Prostate gland (tissue), 2 donors: ENCODE measurements around the gene BYSL. TPM values are rescaled to one million over a fixed set of nuclear protein-coding genes. Genes with fewer than 3 reads are reported as not detected.

Source experiments
- DNase-seq: peaks from one replicate; pipeline ENCODE4 v3.0.0-alpha.2; 2019; ENCODE audit warnings: low spot score
- H3K27ac ChIP-seq, 2 donors: fragments of 200-600 bp; sonication (generic); 2 replicates each; pipeline ENCODE4 v1.5.1; 2017 to 2019
- H3K27me3 ChIP-seq: fragments of 200-600 bp; sonication (generic); replicated peaks from 2 replicates; pipeline ENCODE4 v1.5.1; 2019; ENCODE audit not compliant: insufficient read depth
- H3K36me3 ChIP-seq, 2 donors: fragments of 200-600 bp; sonication (generic); 1 replicate in 1 of 2; 2 replicates in 1 of 2; pipeline versions ENCODE4 v1.5.1 to v1.8.1; 2017 to 2019
- H3K4me1 ChIP-seq: fragments of 200-600 bp; sonication (generic); replicated peaks from 2 replicates; pipeline ENCODE4 v1.5.1; 2019
- H3K4me3 ChIP-seq, 2 donors: fragments of 200-600 bp; sonication (generic); 2 replicates each; pipeline ENCODE4 v1.5.1; 2017 to 2019
- H3K9me3 ChIP-seq: fragments of 200-600 bp; sonication (generic); 2 replicates; pipeline ENCODE4 v1.5.1; 2017
- CTCF ChIP-seq, 4 experiments: fragments of 200-600 bp in 2 of 4; fragments of 450-650 bp in 2 of 4; sonication (generic) in 2 of 4; IDR thresholded peaks; 1 replicate in 3 of 4; 2 replicates in 1 of 4; pipeline ENCODE4 v1.5.1; 2016 to 2019; ENCODE audit warnings: antibody characterized with exemption in 4 of 4, mild to moderate bottlenecking in 2 of 4, moderate library complexity in 2 of 4
- POLR2A ChIP-seq: fragments of 450-650 bp; IDR thresholded peaks from one replicate; pipeline ENCODE4 v1.6.1; 2016; ENCODE audit warnings: antibody characterized with exemption, mild to moderate bottlenecking
- POLR2AphosphoS5 ChIP-seq: sonication (generic); formaldehyde crosslinking; IDR thresholded peaks from one replicate; pipeline ENCODE4 v1.6.1; 2017; ENCODE audit warnings: antibody characterized with exemption
- WGBS: methylation state at CpG from one replicate; pipeline ENCODE4 v1.1.5; 2018; 5-methylcytosine and 5-hydroxymethylcytosine counted together
- intact Hi-C: fragments of 100-400 bp; cut with DNase I; formaldehyde crosslinking; loops from one replicate; pipeline ENCODE4 v1.14.2; 2022
- total RNA-seq, 2 donors: library from RNA; depleted of rRNA; stranded (reverse); fragments of >200 nt; gene quantifications; one replicate each; pipeline ENCODE4 v1.1.0, GENCODE V29; 2016

BYSL gene
- total RNA-seq, 2 donors from 2014 or later: 9.5 to 12.6 TPM

- no peak for DNase-seq
- Histone ChIP-seq H3K9me3 (no peaks in the 10 kb centered on the region), H3K27me3 (no peaks in the 10 kb centered on the region), H3K4me1 (no peaks in the 10 kb centered on the region), H3K4me3 (no peak overlapping the region), H3K36me3 (no peaks in the 10 kb centered on the region), H3K27ac (no peak overlapping the region)
- intact Hi-C loops: no loop called here
- WGBS: 92% methylated on average over 6 of the region's 6 CpGs
- no peak for TF ChIP-seq POLR2AphosphoS5
- no peak for TF ChIP-seq POLR2A
- TF ChIP-seq CTCF (IDR thresholded peaks at IDR 0.05): no peak
Measured at GRCh38 chr6:41958022-41958856, 36.9 kb downstream of the BYSL start.

- WGBS: 88% methylated on average over 4 of the region's 4 CpGs
- no peak for DNase-seq
- TF ChIP-seq POLR2A (no peak), POLR2AphosphoS5 (no peak), CTCF (IDR thresholded peaks at IDR 0.05) (no peak)
Measured at GRCh38 chr6:41960028-41960427, 38.7 kb downstream of the BYSL start.

GRCh38 chr6:41963371-41963770 is 42.1 kb downstream of the BYSL start:
- 48% methylated on average over 1 of the region's 1 CpG for WGBS
- intact Hi-C loops: no loop called here
- Histone ChIP-seq H3K4me1 (no peaks in the 10 kb centered on the region), H3K27me3 (no peaks in the 10 kb centered on the region), H3K4me3 (no peak overlapping the region), H3K9me3 (no peaks in the 10 kb centered on the region), H3K36me3 (no peaks in the 10 kb centered on the region), H3K27ac (no peak overlapping the region)
- no peak for DNase-seq
- no peak for TF ChIP-seq POLR2A
- TF ChIP-seq POLR2AphosphoS5: no peak
- TF ChIP-seq CTCF (IDR thresholded peaks at IDR 0.05): no peak

More at GRCh38 chr6:41960028-41960427, 38.7 kb downstream of the BYSL start:
- Histone ChIP-seq H3K27me3 (no peaks in the 10 kb centered on the region), H3K36me3 (no peaks in the 10 kb centered on the region), H3K27ac (no peak overlapping the region), H3K4me1 (no peaks in the 10 kb centered on the region), H3K4me3 (no peak overlapping the region), H3K9me3 (no peaks in the 10 kb centered on the region)
- intact Hi-C loops: no loop called here

- no peak overlapping the region for H3K27ac ChIP-seq
- no peaks in the 10 kb centered on the region for H3K4me1 ChIP-seq
- no peaks in the 10 kb centered on the region for H3K27me3 ChIP-seq
- WGBS: 82% methylated on average over 2 of the region's 2 CpGs
- no peak overlapping the region for H3K4me3 ChIP-seq
- no peaks in the 10 kb centered on the region for H3K36me3 ChIP-seq
- DNase-seq: no peak
- intact Hi-C loops: no loop called here
- TF ChIP-seq POLR2AphosphoS5: no peak
- TF ChIP-seq CTCF (IDR thresholded peaks at IDR 0.05): no peak
- TF ChIP-seq POLR2A: no peak
- no peaks in the 10 kb centered on the region for H3K9me3 ChIP-seq
Measured at GRCh38 chr6:41964201-41964887, 43.0 kb downstream of the BYSL start.
